Measurements from ENCODE around the gene PWP2.
A peak's percentile ranks its signal among the peaks of the same experiment; 100 is the strongest.
"Not testable (repeated sequence)": the region's sequence is repeated elsewhere in the genome, so short reads cannot be mapped to it uniquely, and the experiment has no call there.

PWP2 gene

DNA sequence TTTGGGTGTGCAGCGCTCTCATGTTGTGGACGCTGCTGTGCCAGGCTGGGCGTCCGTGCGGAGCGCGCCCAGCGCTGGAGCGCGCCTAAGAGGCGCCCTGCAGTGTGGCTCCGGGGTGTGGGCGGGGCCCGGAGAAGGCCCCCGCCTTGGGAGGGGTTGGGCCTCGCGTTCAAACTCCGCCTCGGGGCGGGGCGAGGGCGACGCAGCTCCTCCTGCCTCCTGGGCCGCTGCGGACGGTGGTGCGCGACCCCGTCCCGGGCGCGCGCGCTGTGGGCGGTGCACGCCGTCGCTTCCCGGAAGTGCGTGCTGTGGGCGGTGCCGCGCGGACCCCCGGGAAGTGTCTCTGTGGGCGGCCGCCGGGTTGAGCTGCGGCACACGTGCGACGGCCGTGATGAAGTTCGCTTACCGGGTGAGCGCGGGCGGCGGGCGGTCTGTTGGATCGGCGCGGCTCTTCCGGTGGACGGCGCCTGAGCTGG lies at the start of gene PWP2:
Gene PWP2, plus strand, starts transcription at position 374 of the 476 bp plus-strand sequence. Its CDS starts 18 bp downstream, at position 392.
- not testable (repeated sequence) for DNase-seq

DNA sequence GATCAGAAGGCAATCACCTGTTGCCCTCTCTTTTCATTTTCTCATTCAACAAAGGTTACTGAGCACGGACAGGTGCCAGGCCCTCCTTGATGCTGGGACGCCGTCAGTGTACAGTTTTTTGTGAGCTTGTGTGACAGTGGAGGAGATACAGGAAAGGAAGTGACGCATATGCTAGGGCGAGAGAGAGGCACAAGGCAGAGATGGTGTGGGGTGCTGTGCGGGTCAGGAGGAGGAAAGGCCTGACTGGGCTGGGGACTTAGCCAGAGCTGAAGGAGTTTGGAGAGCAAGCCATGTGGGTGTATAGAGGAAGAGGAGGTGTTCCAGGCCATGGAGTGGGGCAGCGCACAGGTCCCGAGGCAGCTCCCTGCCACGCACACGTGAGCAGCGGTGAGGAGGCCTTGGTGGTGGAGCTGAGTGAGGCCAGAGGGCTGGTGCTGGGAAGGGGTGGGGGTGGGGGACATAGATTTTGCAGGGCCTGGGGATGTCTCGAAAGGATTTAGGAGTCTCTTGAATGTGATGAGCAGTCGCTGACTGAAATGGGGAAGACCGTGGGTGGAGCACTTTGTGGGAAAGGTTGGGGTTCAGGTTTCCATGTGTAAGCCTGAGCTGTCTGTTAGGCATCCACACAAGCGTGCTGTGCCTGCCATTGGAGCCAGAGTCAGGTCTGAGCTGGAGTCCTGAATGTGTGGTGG lies 49.1 kb upstream of the PWP2 start:
- DNase-seq, result peak; percentile 70

DNA sequence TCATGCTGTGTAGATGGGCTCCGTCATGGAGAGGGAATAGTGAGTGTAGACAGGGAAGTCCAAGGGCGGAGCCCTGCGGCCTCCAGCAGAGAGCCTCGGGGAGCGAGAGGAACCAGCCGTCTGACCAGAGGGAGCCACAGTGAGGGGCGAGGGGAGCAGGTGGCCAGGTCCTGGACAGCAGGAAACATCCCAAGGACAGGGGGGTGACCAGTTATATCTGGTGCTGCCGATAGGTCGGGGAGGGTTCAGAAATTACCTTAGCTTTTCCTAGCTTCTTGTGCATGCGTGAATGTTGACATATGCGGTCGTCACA lies 48.6 kb upstream of the PWP2 start:
- no peak for DNase-seq

DNA sequence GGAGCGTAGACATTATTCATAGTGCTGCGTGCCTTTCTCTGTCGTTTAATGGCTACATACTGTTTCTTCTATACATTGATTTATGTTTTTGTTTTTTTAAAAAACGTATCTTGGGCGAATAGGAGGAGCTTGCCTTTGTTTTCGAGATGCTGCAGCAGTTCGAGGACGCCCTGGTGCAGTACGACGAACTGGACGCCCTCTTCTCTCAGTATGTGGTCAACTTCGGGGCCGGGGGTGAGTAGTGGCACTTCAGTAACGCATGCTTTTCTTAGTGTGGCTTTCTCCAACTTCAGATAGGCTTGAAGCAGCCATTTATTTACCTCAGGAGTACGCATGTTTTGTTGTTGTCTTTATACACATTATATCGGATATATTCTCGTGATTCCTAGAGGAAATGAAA lies 48.2 kb upstream of the PWP2 start:
- no peak for DNase-seq

DNA sequence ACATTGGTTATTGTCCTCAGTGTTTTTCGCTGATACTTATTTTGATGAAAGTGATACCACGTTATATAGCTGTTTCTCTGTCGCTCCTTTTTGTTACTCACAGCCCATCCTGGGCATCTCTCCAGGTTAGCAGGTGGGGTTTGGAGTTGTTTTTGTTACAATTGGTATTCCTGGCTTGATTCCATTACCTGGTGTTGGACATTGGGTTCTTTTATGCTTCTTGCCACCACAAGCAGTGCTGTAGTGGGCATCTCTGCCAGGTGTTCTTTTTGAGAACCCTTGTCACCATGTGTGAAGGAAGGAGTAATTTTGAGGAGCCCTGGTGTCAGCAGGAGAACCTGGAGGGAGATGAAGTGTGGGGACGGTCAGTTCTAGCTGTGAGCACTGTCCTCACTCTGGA lies 47.5 kb upstream of the PWP2 start:
- no peak for DNase-seq

DNA sequence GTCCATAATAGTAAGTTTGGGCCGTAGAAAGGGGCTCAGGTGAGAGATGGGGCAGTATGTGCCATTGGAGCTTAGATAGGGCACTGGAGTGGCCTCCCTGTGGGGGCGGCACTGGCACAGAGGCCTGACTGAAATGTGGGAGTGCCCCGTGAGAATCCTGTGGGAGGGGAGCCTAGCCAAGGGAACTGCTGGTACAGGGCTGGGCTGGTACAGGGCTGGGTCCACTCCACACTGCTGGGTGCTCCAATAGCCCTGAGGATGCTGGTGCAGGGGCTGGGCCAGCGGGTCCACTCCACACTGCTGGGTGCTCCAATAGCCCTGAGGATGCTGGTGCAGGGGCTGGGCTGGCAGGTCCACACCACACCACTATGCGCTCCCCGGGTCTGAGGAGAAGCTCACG lies 44.8 kb upstream of the PWP2 start:
- DNase-seq, result no peak

DNA sequence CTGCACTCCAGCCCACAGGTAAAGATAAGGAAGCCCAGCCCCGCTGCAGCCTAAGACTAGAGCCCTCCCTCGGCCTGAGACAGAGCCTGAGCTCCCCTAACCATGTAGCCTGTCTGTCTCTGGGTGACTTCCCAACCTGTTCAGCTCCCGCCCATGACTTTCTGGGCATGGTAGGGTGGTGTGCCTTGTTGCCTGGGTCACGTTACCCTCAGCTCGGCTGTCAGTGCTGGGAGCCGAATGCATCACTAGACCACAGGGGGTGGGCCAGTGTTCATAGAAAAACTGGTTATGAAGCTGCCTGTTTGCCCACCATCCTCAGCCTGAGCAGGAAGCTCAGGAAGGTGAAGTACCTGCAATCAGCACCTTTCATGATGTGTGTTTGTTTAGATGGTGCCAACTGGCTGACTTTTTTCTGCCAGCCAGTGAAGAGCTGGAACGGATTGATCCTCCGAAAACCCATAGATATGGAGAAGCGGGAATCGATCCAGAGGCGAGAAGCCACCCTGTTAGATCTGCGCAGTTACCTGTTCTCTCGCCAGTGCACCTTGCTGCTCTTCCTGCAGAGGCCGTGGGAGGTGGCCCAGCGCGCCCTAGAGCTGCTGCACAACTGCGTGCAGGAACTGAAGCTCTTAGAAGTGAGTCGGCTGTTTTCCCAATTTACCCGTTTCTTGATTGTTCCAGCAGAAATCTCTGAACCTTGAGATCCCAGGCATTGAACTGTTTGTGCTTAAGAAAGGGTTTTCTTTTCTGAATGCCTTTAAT lies 43.9 kb upstream of the PWP2 start:
- DNase-seq, result no peak

DNA sequence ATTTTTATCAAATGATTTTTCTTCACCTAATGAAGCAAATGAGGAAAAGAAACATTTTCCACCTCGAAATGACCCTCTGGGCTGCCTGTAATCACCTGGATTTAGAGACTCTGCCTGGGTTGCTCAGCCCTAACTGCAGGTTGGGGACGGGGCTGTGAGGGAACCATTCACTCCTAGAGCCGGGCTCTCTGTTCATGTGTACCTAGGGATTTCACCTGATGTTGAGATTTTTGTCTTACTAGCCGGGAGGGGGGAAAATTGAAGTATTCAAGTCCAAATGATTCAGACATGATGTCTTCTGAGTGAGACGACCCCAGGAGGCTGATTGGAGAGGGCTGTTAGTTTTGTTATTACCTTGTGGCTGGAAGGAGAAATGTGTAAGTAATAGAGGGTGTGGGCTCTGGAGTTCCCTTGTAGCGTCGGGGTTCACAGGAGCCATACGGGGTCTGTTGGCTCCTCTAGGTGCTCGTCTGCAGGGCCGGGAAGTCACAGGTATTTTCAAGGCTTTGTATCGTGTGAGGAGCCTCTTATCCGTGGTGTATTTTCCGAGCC lies 42.3 kb upstream of the PWP2 start:
- DNase-seq, result peak; percentile 37

DNA sequence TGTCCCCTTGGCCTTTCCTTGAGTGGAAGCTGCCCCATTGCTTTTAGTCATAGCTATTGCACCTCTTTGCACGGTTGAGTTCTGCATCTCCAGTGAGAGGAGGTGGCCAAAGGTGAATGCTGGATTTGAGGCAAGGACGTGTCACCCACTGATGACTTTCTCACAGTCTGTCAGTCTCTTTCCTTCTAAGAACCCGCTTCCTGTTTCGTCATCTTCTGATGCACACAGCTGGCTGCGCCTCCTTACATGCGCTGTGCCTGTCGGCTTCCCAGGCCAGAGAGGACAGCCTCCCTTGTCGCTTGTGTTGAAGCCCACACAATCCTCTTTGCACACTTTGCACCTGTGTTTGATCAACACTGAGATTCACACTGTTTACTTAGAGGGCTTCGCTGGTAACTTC lies 41.8 kb upstream of the PWP2 start:
- peak; percentile 85 for DNase-seq

DNA sequence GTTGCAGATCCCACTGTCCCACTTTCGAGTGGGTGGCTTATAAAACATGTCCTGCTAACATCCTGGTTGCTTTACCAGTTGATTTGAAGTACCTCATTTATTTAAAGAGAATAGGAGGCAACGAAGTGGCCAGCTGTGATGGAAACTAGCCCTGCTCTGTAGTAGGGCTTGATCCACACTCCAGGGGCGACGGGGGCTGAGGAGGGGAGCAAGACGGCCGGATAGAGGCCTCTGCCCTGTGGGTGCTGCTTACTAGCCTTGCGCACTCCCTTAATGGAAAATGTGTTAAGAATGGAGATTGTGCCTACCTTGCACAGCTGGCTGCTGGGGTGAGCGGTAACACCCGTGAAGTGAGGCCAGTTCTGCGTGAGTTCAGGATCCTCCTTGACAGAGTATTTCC lies 41.1 kb upstream of the PWP2 start:
- no peak for DNase-seq

DNA sequence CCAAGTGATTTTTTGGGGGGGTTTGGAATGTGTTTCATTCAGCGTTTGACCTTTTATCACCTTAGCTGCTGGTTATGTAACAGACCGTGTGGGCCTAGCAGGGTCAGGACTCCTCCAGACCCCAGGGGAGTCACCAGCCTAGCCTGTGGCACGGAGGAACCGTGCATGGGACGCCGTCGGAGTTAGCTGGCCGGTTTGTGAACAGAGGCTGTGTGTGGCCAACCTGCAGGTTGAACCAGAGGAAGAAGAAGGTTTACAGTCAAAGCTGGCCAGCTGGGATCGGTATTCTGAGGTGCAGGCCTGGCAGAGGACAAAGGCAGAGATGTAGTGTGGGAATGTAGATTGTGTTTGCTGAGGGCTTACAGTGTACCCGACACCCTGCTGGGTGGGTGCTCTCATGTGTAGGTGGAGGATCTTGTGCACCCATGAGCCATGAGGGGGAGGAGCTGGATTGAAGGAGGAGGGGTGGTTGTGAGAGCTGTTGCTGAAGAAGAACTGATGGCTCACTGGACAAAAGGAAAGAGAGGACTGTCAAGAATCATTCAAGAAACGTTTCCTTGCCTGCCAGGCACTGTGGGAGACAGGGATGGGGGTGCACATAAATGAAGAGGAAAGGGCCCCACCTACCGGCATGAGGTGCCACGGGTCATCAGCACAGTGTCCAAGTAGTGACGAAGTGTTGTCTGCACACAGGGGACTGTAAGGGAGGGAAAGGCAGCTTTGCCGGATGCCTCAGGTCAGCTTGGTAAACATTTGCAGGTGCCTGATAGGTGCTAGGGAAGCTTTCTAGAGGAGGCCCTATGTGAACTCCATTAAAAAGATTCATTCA lies 40.0 kb upstream of the PWP2 start:
- DNase-seq, result no peak

DNA sequence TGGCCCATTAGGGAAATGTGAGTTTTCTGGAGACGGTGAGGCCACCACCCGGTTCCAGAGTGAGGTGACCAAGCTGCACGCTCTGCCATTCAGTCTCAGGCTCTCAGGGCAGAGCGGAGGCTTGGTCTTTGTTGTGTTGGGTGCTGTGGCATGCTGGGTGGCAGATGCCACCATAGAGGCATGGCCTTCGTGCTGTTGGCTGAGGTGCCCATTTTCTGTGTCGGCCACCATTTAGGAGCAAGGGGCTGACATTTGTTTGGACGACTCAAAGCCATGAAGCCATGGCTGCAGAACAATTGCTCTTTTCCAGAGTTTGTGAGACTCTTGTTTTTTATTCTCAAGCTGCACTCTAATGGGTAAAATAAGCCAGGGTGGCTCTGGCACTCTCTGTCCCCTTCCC lies 36.8 kb upstream of the PWP2 start:
- no peak for DNase-seq

DNA sequence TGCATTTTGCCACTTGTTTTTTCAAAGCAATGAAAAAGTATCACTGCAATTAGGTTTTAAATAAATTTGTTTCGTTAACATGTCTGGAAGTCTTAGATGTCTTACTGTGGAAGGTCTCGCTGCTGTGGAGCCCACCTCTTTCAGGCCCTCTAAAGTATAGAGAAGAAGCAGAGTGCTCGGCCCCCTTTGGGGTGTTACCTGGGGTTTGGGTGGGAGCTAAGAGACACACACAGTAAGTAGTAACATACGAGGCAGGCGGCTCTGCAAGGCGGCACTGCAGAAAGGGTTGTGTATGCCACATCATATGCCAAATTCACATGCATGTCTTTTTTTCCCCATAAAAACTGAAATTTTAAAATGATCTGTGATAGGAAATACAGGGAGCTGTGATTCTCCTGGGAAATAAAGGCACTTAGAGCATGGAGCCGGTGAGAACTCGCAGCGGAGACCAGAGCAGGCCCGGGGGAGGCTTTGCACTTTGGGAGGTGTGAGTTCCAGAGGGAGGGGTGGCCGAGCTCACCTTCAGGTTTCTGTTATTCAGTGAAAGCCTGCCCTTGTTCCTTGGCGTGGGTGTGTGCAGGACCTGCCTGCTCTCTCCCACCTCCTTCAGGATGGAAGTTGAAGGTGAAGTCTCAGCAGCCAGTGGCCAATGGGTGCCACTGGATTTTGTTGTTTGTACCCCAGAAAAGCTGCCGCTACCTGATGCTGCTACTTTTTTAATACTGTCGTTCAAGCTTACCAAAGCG lies 35.7 kb upstream of the PWP2 start:
- DNase-seq, result no peak

DNA sequence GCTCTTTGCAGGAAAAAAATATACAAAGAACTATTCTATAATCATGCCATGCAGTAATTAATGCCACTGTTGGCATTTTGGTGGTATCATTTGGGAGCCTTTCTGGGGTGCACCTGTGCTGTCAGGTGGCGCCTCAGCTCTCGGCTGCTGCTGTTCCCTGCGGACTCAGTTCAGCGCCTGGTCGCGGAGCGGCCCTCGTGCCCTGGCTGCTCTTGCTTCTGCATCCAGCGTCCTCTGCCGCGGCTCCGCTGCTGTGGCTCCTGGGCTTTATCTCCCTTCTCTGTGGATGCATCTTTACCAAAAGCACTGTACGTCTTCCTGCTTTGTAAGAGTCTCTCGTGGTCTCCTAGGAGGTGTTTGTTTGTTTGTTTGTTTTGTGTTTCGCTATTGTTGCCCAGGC lies 35.1 kb upstream of the PWP2 start:
- no peak for DNase-seq

DNA sequence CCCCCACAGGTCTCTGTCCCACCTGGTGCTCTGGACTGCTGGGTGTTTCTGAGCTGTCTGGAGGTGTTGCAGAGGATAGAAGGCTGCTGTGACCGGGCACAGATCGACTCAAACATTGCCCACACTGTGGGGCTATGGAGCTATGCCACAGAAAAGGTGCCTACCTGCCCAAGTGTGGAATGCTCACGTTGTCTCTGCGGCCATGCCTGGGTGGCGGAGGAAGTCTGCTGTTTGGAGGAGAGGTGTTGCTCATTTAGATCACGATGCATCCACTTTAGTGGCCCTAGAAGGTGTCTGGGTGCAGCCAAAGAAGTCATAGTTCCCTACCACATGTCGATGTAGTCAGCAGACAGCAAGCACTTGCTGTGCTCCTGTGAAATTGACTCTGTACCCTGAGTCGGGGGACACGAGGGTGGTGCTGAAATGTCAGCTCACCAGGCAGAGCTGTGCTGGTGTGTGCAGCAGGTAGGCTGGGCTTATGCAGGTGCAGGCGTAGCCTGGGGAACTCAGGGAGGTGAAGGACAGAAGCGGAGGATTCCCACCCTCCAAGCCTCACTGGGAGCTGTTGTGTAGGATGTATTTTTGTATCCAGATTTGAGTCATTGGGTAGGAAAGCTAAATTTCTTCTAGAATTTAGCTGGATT lies 32.8 kb upstream of the PWP2 start:
- DNase-seq, result no peak

DNA sequence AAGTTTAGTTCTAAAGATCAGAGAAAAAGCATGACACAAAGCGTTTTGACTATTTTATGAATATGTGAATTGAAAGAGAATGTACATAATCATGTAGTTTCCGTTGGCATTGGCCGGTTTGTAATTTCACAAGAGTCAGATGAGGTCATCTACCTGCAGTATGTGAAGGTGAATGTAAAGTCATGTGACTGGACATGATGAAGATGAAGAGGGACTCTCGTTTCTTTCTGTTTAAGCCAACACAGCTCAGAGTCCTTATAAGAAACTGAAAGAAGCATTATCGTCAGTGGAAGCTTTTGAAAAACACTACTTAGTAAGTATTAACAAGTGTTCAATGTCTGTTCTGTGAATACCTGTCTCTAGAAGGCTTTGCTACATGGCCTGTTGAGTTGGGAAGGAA lies 30.9 kb upstream of the PWP2 start:
- no peak for DNase-seq

DNA sequence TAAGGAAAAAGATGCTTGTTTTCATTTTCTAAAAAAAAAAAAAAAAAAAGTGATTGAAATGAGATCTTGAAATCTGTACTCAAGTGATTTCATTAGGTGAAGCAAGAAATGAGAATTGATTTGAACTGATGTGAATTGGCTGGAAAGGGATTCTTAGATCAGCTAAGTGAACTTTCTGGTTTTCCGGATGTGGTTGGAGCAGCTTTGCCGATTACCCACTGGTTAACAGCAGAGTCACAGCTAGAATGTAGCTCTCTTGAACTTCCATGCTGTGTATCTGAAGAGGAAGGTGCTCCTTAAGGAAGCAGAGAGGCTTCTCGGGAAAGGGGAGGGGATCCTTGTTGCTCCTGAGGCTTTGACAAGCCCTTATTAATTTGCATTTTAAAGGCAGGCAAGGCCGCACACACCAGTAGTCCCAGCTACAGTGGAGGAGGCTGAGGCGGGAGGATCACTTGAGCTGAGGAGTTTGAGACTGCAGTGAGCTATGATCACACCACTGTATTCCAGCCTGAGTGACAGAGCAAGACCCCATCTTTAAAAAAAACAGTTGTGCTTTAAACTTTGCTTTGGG lies 28.7 kb upstream of the PWP2 start:
- no peak for DNase-seq

DNA sequence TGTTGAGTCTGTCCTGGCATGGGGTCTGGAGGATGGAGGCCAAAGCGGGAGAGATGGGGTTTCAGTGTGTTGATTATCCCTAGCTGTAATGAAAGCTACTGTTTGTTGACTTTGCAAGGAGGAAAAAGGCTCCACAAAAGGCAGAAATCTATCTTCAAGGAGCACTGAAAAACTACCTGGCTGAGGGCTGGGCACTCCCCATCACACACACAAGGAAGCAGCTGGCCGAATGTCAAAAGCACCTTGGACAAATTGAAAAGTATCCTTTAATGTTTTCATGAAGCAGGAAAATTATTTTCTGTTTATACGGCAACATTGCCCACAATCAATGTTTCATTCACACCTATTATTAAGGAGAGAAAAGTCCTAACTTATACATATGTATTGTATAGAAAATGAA lies 27.8 kb upstream of the PWP2 start:
- DNase-seq, result no peak

DNA sequence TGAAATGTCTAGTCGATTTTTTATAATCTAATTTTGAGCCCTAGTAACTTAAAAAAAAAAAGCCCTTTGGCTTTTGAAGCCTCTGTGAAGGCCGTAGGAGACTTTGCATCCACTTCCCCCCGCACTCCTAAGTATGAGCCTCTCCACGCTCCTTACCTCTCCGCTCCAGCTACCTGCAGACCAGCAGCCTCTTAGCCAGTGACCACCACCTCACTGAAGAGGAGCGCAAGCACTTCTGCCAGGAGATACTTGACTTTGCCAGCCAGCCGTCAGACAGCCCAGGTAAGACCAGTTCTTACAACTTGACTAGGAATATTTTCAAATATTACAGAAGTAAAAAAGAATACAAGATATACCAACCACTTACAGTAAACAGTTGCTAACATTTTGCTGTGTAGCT lies 27.4 kb upstream of the PWP2 start:
- no peak for DNase-seq

DNA sequence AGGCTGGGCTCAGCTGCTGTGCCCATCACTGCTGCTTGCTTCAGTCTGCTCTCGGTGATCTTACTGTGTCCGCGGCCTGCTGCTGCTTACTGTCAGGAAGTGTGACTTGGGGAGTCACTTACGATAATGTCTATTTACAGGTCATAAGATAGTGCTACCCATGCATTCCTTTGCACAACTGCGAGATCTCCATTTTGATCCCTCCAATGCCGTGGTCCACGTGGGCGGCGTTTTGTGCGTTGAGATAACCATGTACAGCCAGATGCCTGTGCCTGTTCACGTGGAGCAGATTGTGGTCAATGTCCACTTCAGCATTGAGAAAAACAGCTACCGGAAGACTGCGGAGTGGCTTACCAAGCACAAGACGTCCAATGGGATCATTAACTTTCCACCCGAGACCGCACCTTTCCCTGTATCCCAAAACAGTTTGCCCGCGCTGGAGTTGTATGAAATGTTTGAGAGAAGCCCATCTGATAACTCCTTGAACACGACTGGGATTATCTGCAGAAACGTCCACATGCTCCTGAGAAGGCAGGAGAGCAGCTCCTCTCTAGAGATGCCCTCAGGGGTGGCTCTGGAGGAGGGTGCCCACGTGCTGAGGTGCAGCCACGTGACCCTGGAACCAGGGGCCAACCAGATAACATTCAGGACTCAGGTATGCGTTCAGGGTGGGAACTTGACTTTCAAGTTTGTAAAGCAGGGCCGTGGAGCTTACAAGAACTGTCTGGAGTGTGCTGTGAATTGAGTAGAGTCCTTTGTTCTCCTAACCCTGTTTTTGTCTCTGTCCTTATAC lies 24.4 kb upstream of the PWP2 start:
- no peak for DNase-seq

Data from stimulated activated CD4-positive, alpha-beta T cell treated with anti-CD3 and anti-CD28 coated beads, Interleukin-1b, Interleukin-23, amount 100 ng/mL, for 48 hours (primary cell).